Fibroblast of villous mesenchyme (primary cell): ENCODE measurements around the gene ARSI. TPM values are rescaled to one million over a fixed set of nuclear protein-coding genes. Genes with fewer than 3 reads are reported as not detected.

ENCODE experiments used
- DNase-seq: peaks from one replicate; pipeline ENCODE4 v3.0.0-alpha.2; 2010; ENCODE audit warnings: low read depth
- H3K4me3 ChIP-seq: 2 replicates; pipeline ENCODE4 v1.5.1; 2011; ENCODE audit warnings: low read depth, mild to moderate bottlenecking, low read length
- total RNA-seq: library from RNA; depleted of rRNA; stranded (reverse); fragments of >200 nt; gene quantifications from 2 replicates; pipeline ENCODE4 v1.2.3, GENCODE V29; 2012
- TF ChIP-seq, protein P1 (sequence below): IDR thresholded peaks from 2 replicates; pipeline ENCODE4 v1.5.1; 2012; ENCODE audit warnings: low read depth, mild to moderate bottlenecking, low read length; ENCODE audit not compliant: insufficient read depth

The ARSI gene
- total RNA-seq, 1 donor, result 13.8 TPM

DNA sequence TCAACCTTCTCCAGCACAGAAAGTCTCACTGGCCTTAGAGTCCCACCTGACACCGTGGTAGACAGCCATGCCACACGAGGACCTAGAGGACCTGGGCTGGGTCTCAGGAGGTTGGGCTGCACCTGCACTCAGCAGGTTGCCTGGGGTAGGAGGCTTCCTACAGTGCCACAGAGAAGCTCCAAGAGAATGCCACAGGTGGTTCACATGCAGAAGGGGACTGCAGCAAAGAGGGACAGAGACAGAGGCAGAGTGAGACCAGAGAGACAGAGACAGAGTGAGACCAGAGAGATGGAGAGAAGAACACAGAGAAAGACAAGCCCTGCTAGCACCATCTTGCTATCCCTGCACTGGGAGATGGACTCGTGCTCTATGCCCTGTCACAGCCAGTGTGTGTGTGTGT is 18.8 kb downstream of the ARSI start:
- DNase-seq, result no peak
- TF ChIP-seq, protein P1, sequence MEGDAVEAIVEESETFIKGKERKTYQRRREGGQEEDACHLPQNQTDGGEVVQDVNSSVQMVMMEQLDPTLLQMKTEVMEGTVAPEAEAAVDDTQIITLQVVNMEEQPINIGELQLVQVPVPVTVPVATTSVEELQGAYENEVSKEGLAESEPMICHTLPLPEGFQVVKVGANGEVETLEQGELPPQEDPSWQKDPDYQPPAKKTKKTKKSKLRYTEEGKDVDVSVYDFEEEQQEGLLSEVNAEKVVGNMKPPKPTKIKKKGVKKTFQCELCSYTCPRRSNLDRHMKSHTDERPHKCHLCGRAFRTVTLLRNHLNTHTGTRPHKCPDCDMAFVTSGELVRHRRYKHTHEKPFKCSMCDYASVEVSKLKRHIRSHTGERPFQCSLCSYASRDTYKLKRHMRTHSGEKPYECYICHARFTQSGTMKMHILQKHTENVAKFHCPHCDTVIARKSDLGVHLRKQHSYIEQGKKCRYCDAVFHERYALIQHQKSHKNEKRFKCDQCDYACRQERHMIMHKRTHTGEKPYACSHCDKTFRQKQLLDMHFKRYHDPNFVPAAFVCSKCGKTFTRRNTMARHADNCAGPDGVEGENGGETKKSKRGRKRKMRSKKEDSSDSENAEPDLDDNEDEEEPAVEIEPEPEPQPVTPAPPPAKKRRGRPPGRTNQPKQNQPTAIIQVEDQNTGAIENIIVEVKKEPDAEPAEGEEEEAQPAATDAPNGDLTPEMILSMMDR, result no peak

DNA sequence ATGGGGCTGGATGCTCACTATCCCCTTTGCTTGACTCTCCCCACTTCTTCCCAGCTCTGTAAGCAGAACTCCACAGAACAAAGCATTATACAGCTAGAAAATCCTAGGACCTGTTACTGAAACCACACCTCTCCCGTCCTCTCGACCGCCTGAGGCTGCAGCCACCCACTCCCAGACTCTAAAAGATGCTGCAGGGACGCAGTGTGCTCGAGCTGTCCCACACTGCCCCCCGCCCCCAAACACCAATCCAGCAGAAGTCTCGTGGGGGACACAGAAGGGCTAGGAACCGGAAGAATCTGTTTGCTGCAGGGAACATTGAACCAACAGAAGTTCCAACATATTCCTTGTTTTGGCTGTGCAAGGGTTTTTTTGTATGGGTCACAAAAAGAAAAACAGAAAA is 20.7 kb downstream of the ARSI start:
- TF ChIP-seq, protein P1, result no peak
- no peak for DNase-seq
- H3K4me3 ChIP-seq, result no peak overlapping the region

More for the DNA sequence above, 18.8 kb downstream of the ARSI start:
- no peak overlapping the region for H3K4me3 ChIP-seq

- DNase-seq, result no peak
- H3K4me3 ChIP-seq, result no peak overlapping the region
- TF ChIP-seq, protein P1, result no peak
These were observed 23.2 kb downstream of the ARSI start for GRCh38 chr5:150279330-150280020.

DNA sequence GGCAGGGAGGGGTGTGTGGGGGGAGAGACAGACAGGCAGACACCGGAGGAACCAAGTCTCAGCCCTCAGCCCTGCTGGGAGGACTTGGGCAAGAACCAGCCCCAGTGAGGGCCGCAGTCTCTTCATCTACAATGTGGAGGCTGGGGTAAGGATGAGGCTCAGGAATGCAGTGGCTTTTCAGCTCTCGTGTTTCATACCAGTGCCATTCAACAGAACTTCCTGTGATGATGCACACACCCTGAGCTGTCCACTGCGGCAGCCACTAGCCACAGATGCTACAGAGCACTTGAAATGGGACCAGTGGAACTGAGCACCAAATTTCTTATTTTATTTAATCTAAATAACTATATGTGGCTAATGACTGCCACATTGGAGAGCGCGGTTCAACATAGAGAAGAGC is 23.8 kb downstream of the ARSI start:
- H3K4me3 ChIP-seq, result no peak overlapping the region
- TF ChIP-seq, protein P1, result no peak
- peak; percentile 54 for DNase-seq

DNA sequence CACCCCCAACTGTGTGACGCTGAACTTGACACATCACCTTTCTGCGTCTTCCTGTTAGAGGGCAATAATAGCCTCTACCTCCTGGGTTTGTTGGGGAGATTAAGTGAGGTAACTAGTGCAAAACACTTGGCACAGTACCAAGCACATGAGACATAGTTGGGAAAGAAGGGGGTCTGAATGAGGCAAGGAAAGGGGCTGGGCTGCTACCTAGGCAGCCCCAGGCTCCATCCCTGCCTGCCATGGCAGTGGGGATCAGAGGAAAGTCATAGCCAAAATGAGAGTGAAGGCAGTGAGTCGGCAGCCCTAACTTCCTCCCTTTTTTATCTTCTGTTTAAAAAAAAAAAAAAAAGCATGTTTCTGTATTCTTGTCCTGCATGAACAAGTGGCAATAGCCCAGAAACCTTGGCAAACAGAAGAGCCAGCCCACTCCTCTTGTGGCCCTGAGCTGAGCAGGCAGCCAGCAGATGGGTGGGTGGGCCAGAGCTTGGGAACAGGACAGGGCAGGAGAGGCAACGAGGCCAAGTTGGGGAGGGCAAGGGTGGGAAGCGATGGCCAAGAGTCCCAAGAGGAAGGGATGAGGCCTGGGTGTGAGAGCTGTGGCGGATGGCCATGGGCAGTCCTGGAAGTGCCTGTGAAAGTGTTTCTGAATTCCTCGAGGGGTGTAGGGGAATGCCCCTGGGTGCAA is 24.5 kb downstream of the ARSI start:
- H3K4me3 ChIP-seq, result no peak overlapping the region
- peak; percentile 22 for DNase-seq
- TF ChIP-seq, protein P1, result no peak

DNA sequence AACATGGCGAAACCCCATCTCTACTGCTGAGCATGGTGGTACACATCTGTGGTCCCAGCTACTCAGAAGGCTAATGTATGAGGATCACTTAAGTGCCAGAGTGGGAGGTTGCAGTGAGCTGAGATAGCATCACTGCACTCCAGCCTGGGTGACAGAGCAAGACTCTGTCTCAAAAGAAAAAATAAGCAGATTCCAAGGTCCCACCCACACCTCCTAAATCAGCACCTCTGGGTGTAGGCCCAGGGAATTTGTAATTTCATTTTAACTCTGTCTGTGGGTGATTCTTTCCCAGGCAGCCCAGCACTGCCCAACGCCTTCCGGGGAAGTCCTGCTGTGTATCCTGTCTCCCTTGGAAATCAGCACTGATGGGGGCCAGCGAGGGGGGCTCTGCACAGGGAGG is 25.7 kb downstream of the ARSI start:
- no peak for DNase-seq
- TF ChIP-seq, protein P1, result no peak
- H3K4me3 ChIP-seq, result no peak overlapping the region
